Measurements from ENCODE around the gene RPGRIP1L. TPM values are rescaled to one million over a fixed set of nuclear protein-coding genes. Genes with fewer than 3 reads are reported as not detected.

Gene RPGRIP1L
- total RNA-seq, 1 experiment from 2014 or later: 12.7 TPM

DNA sequence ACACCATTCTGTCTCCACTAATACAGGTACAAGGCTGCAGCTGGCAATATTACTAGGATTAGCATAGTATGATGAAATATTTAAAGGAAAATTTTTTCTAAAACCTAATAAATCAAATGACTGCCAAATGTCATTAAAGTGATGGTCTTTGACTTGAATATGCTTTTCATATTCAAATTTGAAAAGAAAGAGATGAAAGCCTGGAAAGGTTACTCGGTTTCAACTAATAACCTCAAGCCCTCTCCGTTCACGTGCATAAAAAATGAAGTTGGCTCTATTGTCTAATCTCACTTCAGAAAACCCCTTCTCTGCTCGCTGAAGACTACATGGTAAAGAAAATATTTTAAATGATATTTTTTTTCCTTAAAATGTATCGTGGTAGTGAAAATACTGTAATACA, 83.2 kb downstream of the RPGRIP1L start:
- Histone ChIP-seq H3K4me3 (ENCODE audit: low read depth in 2 of 2, low read length in 2 of 2) (no peak overlapping the region), H3K27ac (ENCODE audit: low read length) (no peak overlapping the region), H3K27me3 (ENCODE audit: control insufficient read depth, insufficient read depth, low read length) (no peaks in the 10 kb centered on the region), H3K36me3 (ENCODE audit: control insufficient read depth, insufficient read depth, low read length) (no peaks in the 10 kb centered on the region), H3K4me1 (ENCODE audit: control insufficient read depth, insufficient read depth, low read length) (no peaks in the 10 kb centered on the region), H3K9me3 (ENCODE audit: control insufficient read depth, insufficient read depth, low read depth, low read length) (no peaks in the 10 kb centered on the region)
- CTCF ChIA-PET: no interaction called here
- POLR2A ChIA-PET: no interaction called here
- intact Hi-C loops (cut with micrococcal nuclease; ENCODE audit: unreplicated experiment): no loop called here
- no peak for ATAC-seq
- DNase-seq (ENCODE audit: low read depth, low spot score): no peak
- TF ChIP-seq POLR2AphosphoS5 (IDR thresholded peaks at IDR 0.05; ENCODE audit: low read depth, low read length) (no peak), TCF7L2 (IDR thresholded peaks at IDR 0.05; ENCODE audit: low read depth, low read length) (no peak), SIN3A (IDR thresholded peaks at IDR 0.05; ENCODE audit: borderline replicate concordance, insufficient read depth, low read depth, low read length) (no peak)
- TF ChIP-seq, protein P1, sequence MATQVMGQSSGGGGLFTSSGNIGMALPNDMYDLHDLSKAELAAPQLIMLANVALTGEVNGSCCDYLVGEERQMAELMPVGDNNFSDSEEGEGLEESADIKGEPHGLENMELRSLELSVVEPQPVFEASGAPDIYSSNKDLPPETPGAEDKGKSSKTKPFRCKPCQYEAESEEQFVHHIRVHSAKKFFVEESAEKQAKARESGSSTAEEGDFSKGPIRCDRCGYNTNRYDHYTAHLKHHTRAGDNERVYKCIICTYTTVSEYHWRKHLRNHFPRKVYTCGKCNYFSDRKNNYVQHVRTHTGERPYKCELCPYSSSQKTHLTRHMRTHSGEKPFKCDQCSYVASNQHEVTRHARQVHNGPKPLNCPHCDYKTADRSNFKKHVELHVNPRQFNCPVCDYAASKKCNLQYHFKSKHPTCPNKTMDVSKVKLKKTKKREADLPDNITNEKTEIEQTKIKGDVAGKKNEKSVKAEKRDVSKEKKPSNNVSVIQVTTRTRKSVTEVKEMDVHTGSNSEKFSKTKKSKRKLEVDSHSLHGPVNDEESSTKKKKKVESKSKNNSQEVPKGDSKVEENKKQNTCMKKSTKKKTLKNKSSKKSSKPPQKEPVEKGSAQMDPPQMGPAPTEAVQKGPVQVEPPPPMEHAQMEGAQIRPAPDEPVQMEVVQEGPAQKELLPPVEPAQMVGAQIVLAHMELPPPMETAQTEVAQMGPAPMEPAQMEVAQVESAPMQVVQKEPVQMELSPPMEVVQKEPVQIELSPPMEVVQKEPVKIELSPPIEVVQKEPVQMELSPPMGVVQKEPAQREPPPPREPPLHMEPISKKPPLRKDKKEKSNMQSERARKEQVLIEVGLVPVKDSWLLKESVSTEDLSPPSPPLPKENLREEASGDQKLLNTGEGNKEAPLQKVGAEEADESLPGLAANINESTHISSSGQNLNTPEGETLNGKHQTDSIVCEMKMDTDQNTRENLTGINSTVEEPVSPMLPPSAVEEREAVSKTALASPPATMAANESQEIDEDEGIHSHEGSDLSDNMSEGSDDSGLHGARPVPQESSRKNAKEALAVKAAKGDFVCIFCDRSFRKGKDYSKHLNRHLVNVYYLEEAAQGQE (IDR thresholded peaks at IDR 0.05; ENCODE audit: insufficient read depth in 1 of 2, low read depth in 2 of 2, low read length in 1 of 2): no peak
- TF ChIP-seq, protein P2, sequence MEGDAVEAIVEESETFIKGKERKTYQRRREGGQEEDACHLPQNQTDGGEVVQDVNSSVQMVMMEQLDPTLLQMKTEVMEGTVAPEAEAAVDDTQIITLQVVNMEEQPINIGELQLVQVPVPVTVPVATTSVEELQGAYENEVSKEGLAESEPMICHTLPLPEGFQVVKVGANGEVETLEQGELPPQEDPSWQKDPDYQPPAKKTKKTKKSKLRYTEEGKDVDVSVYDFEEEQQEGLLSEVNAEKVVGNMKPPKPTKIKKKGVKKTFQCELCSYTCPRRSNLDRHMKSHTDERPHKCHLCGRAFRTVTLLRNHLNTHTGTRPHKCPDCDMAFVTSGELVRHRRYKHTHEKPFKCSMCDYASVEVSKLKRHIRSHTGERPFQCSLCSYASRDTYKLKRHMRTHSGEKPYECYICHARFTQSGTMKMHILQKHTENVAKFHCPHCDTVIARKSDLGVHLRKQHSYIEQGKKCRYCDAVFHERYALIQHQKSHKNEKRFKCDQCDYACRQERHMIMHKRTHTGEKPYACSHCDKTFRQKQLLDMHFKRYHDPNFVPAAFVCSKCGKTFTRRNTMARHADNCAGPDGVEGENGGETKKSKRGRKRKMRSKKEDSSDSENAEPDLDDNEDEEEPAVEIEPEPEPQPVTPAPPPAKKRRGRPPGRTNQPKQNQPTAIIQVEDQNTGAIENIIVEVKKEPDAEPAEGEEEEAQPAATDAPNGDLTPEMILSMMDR (IDR thresholded peaks at IDR 0.05): no peak
- in situ Hi-C loops (cut with HindIII; ENCODE audit: low pct_unique_long_range_greater_than_20kb, low sequenced_read_pairs): no loop called here
- no TSS peak for BruUV-seq (replicated peaks)

DNA sequence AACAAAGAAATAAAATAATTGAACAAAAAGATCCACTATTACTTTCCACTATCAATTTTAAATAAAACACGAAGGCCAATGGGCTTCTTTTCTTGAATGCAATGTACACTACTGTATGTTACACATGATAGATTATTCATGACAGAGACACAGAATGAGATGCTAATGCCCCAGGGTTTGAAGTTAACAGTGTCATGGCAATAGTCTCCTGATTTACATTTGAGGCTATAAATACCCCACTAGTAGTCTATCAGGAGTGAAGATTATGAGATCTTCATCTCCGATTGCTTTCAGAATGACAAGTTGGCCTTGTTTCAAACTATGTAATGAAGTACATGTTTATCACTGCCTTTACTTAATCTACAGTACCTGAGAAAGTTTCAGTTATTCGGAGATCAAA, 84.4 kb downstream of the RPGRIP1L start:
- BruUV-seq (replicated peaks): no TSS peak
- Histone ChIP-seq H3K4me3 (ENCODE audit: low read depth in 2 of 2, low read length in 2 of 2) (no peak overlapping the region), H3K4me1 (ENCODE audit: control insufficient read depth, insufficient read depth, low read length) (no peaks in the 10 kb centered on the region), H3K9me3 (ENCODE audit: control insufficient read depth, insufficient read depth, low read depth, low read length) (no peaks in the 10 kb centered on the region), H3K27ac (ENCODE audit: low read length) (no peak overlapping the region), H3K36me3 (ENCODE audit: control insufficient read depth, insufficient read depth, low read length) (no peaks in the 10 kb centered on the region), H3K27me3 (ENCODE audit: control insufficient read depth, insufficient read depth, low read length) (no peaks in the 10 kb centered on the region)
- TF ChIP-seq SIN3A (IDR thresholded peaks at IDR 0.05; ENCODE audit: borderline replicate concordance, insufficient read depth, low read depth, low read length): no peak
- TF ChIP-seq POLR2AphosphoS5 (IDR thresholded peaks at IDR 0.05; ENCODE audit: low read depth, low read length): no peak
- TF ChIP-seq TCF7L2 (IDR thresholded peaks at IDR 0.05; ENCODE audit: low read depth, low read length): no peak
- TF ChIP-seq, protein P1 (IDR thresholded peaks at IDR 0.05; ENCODE audit: insufficient read depth in 1 of 2, low read depth in 2 of 2, low read length in 1 of 2): no peak
- TF ChIP-seq, protein P2 (IDR thresholded peaks at IDR 0.05): no peak
- POLR2A ChIA-PET: no interaction called here
- intact Hi-C loops (cut with micrococcal nuclease; ENCODE audit: unreplicated experiment): no loop called here
- in situ Hi-C loops (cut with HindIII; ENCODE audit: low pct_unique_long_range_greater_than_20kb, low sequenced_read_pairs): no loop called here
- DNase-seq (ENCODE audit: low read depth, low spot score) (no peak), ATAC-seq (no peak)
- CTCF ChIA-PET: no interaction called here
